ENCODE data around the gene PRDX1. TPM values are rescaled to one million over a fixed set of nuclear protein-coding genes. Genes with fewer than 3 reads are reported as not detected.

The PRDX1 gene
- total and polyA plus RNA-seq, 2 donors, result 347 to 389 TPM

- Histone ChIP-seq H3K4me3 (ENCODE audit: low read length in 2 of 2) (no peak overlapping the region), H3K27me3 (ENCODE audit: control insufficient read depth in 2 of 2, insufficient read depth in 1 of 2, low read length in 1 of 2) (no peaks in the 10 kb centered on the region), H3K9me3 (ENCODE audit: control insufficient read depth in 2 of 2, insufficient read depth in 1 of 2, low read length in 1 of 2) (no peaks in the 10 kb centered on the region), H3K27ac (ENCODE audit: low read depth in 1 of 2, low read length in 1 of 2) (no peak overlapping the region), H3K36me3 (ENCODE audit: control insufficient read depth in 2 of 2, insufficient read depth in 2 of 2, low read length in 1 of 2) (no peaks in the 10 kb centered on the region), H3K4me1 (ENCODE audit: control insufficient read depth in 2 of 2, insufficient read depth in 2 of 2, low read length in 2 of 2) (no peaks in the 10 kb centered on the region)
- DNase-seq (ENCODE audit: low read depth in 6 of 9, low spot score in 9 of 9), result no peak
These were observed 56.4 kb downstream of the PRDX1 start for GRCh38 chr1:45465277-45465676.

Other genes with a start within 250 kb of the PRDX1 start
- gene HPDL, start 195.0 kb downstream of the PRDX1 start, total RNA-seq, result 6.8 TPM
- 0.91 TPM for gene HPDL, start 195.0 kb downstream of the PRDX1 start, polyA plus RNA-seq
- gene TOE1, start 181.7 kb downstream of the PRDX1 start, total RNA-seq, result 13.3 TPM
- gene TOE1, start 181.7 kb downstream of the PRDX1 start, polyA plus RNA-seq, result 12.0 TPM
- 25.5 TPM for gene MUTYH, start 181.4 kb downstream of the PRDX1 start, total RNA-seq
- gene MUTYH, start 181.4 kb downstream of the PRDX1 start, polyA plus RNA-seq, result 37.3 TPM
- gene TESK2, start 30.7 kb downstream of the PRDX1 start, total RNA-seq, result 3.9 TPM
- 6.6 TPM for gene TESK2, start 30.7 kb downstream of the PRDX1 start, polyA plus RNA-seq
- gene CCDC163, start 21.8 kb downstream of the PRDX1 start, total RNA-seq, result 2.8 TPM
- 6.3 TPM for gene CCDC163, start 21.8 kb downstream of the PRDX1 start, polyA plus RNA-seq
- 3.6 TPM for gene MMACHC, start 21.6 kb downstream of the PRDX1 start, total RNA-seq
- gene MMACHC, start 21.6 kb downstream of the PRDX1 start, polyA plus RNA-seq, result 1.5 TPM
- 147 TPM for gene AKR1A1, start 28.9 kb upstream of the PRDX1 start, total RNA-seq
- 130 TPM for gene AKR1A1, start 28.9 kb upstream of the PRDX1 start, polyA plus RNA-seq
- gene NASP, start 62.2 kb upstream of the PRDX1 start, total RNA-seq, result 151 TPM
- gene NASP, start 62.2 kb upstream of the PRDX1 start, polyA plus RNA-seq, result 170 TPM
- gene CCDC17, start 102.2 kb upstream of the PRDX1 start, total RNA-seq, result 0.90 TPM
- 3.4 TPM for gene CCDC17, start 102.2 kb upstream of the PRDX1 start, polyA plus RNA-seq
- 87.2 TPM for gene GPBP1L1, start 164.6 kb upstream of the PRDX1 start, total RNA-seq
- 92.3 TPM for gene GPBP1L1, start 164.6 kb upstream of the PRDX1 start, polyA plus RNA-seq
- gene TMEM69, start 166.3 kb upstream of the PRDX1 start, total RNA-seq, result 26.9 TPM
- 28.8 TPM for gene TMEM69, start 166.3 kb upstream of the PRDX1 start, polyA plus RNA-seq
- gene IPP, start 228.8 kb upstream of the PRDX1 start, total RNA-seq, result 11.6 TPM
- 8.9 TPM for gene IPP, start 228.8 kb upstream of the PRDX1 start, polyA plus RNA-seq